SK-MEL-5 (cell line): ENCODE results near the gene IKBKE. TPM values are rescaled to one million over a fixed set of nuclear protein-coding genes. Genes with fewer than 3 reads are reported as not detected.

ENCODE experiments used
- DNase-seq: peaks from one replicate; pipeline ENCODE4 v3.0.0-alpha.2; 2016; ENCODE audit warnings: low read depth, low spot score
- in situ Hi-C: cut with HindIII; loops from 2 replicates; pipeline ENCODE4 v1.10.0; 2016; ENCODE audit warnings: low sequenced_read_pairs, high pct_unique_total_duplicates, low pct_unique_long_range_greater_than_20kb
- total RNA-seq: library from RNA; depleted of rRNA; stranded (reverse); fragments of >200 nt; shearing (Covaris generic); gene quantifications from 2 replicates; pipeline ENCODE4 v1.2.3, GENCODE V29; 2014

Gene IKBKE
- total RNA-seq, 1 experiment from 2014 or later, result 6.8 TPM

- no peak for DNase-seq
- in situ Hi-C loops, result no loop called here
Observed at GRCh38 chr1:206514813-206515387, 44.6 kb downstream of the IKBKE start.

- no peak for DNase-seq
- in situ Hi-C loops, result no loop called here
Observed at GRCh38 chr1:206516728-206516990, 46.4 kb downstream of the IKBKE start.

- DNase-seq, result no peak
- in situ Hi-C loops, result no loop called here
Observed at GRCh38 chr1:206517784-206518183, 47.5 kb downstream of the IKBKE start.

GRCh38 chr1:206518206-206518605, 47.9 kb downstream of the IKBKE start:
- in situ Hi-C loops, result no loop called here
- no peak for DNase-seq

- DNase-seq, result no peak
- in situ Hi-C loops, result no loop called here
Observed at GRCh38 chr1:206518743-206519142, 48.5 kb downstream of the IKBKE start.

GRCh38 chr1:206521127-206521526, 50.9 kb downstream of the IKBKE start:
- in situ Hi-C loops, result no loop called here
- DNase-seq, result no peak

GRCh38 chr1:206521694-206522402, 51.6 kb downstream of the IKBKE start:
- in situ Hi-C loops, result no loop called here
- DNase-seq, result no peak

GRCh38 chr1:206524739-206525364, 54.6 kb downstream of the IKBKE start:
- in situ Hi-C loops, result no loop called here
- DNase-seq, result no peak

- in situ Hi-C loops, result no loop called here
- no peak for DNase-seq
Observed at GRCh38 chr1:206526064-206526911, 56.0 kb downstream of the IKBKE start.

- in situ Hi-C loops, result no loop called here
- no peak for DNase-seq
Observed at GRCh38 chr1:206529425-206529824, 59.1 kb downstream of the IKBKE start.

GRCh38 chr1:206532368-206532767, 62.1 kb downstream of the IKBKE start:
- in situ Hi-C loops, result no loop called here
- DNase-seq, result no peak

- in situ Hi-C loops, result no loop called here
- DNase-seq, result no peak
Observed at GRCh38 chr1:206534552-206534951, 64.3 kb downstream of the IKBKE start.

GRCh38 chr1:206535853-206536188, 65.5 kb downstream of the IKBKE start:
- no peak for DNase-seq
- in situ Hi-C loops, result no loop called here

- no peak for DNase-seq
- in situ Hi-C loops, result no loop called here
Observed at GRCh38 chr1:206537141-206537540, 66.9 kb downstream of the IKBKE start.

GRCh38 chr1:206538086-206538770, 68.0 kb downstream of the IKBKE start:
- in situ Hi-C loops, result no loop called here
- no peak for DNase-seq

GRCh38 chr1:206538901-206539640, 68.8 kb downstream of the IKBKE start:
- in situ Hi-C loops, result no loop called here
- no peak for DNase-seq

GRCh38 chr1:206540044-206540780, 69.9 kb downstream of the IKBKE start:
- DNase-seq, result no peak
- in situ Hi-C loops, result no loop called here
